Posterior cingulate gyrus (tissue), 11 donors: ENCODE data around the gene JPH3.
"Not testable (repeated sequence)": the region's sequence is repeated elsewhere in the genome, so short reads cannot be mapped to it uniquely, and the experiment has no call there.

ENCODE experiments used
- DNase-seq, 10 donors: peaks; one replicate each; pipeline versions ENCODE4 v3.0.0 to v3.0.0-alpha.2; 2020 to 2021; ENCODE audit warnings: mixed read lengths in 3 of 10
- intact Hi-C: fragments of 100-400 bp; cut with DNase I; formaldehyde crosslinking; loops from one replicate; pipeline ENCODE4 v1.15.1; 2023

The JPH3 gene

GRCh38 chr16:87671715-87672270 is 69.5 kb downstream of the JPH3 start:
- intact Hi-C loops, result no loop called here
- no peak for DNase-seq

GRCh38 chr16:87674419-87674818 is 72.1 kb downstream of the JPH3 start:
- intact Hi-C loops, result no loop called here
- DNase-seq, result no peak

GRCh38 chr16:87675111-87675719 is 72.9 kb downstream of the JPH3 start:
- intact Hi-C loops, result no loop called here
- DNase-seq, result no peak

GRCh38 chr16:87677830-87678229 is 75.5 kb downstream of the JPH3 start:
- intact Hi-C loops, result no loop called here
- no peak for DNase-seq

- intact Hi-C loops, result no loop called here
- DNase-seq, result no peak
Observed at GRCh38 chr16:87678618-87679017, 76.3 kb downstream of the JPH3 start.

GRCh38 chr16:87679593-87680271 is 77.4 kb downstream of the JPH3 start:
- intact Hi-C loops, result no loop called here
- DNase-seq, result no peak

- no peak for DNase-seq
- intact Hi-C loops, result no loop called here
Observed at GRCh38 chr16:87680272-87680644, 78.0 kb downstream of the JPH3 start.

GRCh38 chr16:87681051-87681602 is 78.8 kb downstream of the JPH3 start:
- DNase-seq, intact Hi-C loops: not testable (repeated sequence)

- no peak for DNase-seq
- intact Hi-C loops, result no loop called here
Observed at GRCh38 chr16:87681981-87682570, 79.8 kb downstream of the JPH3 start.

GRCh38 chr16:87682852-87683399 is 80.6 kb downstream of the JPH3 start:
- peak in 1 of 10 donors; percentile 81 for DNase-seq

GRCh38 chr16:87684106-87684677 is 81.9 kb downstream of the JPH3 start:
- intact Hi-C loops, result no loop called here
- DNase-seq, result peak in 1 of 10 donors; percentile 71

More at GRCh38 chr16:87682852-87683399, 80.6 kb downstream of the JPH3 start:
- intact Hi-C loops, result no loop called here

- intact Hi-C loops, result no loop called here
Observed at GRCh38 chr16:87684711-87685404, 82.5 kb downstream of the JPH3 start.

GRCh38 chr16:87685405-87685755 is 83.1 kb downstream of the JPH3 start:
- intact Hi-C loops, result no loop called here
- peak in 1 of 10 donors; percentile 75 for DNase-seq

More at GRCh38 chr16:87684711-87685404, 82.5 kb downstream of the JPH3 start:
- no peak for DNase-seq

GRCh38 chr16:87685766-87686165 is 83.5 kb downstream of the JPH3 start:
- DNase-seq, result no peak
- intact Hi-C loops, result no loop called here

- intact Hi-C loops, result no loop called here
- peak in 1 of 10 donors; percentile 79 for DNase-seq
Observed at GRCh38 chr16:87686697-87687096, 84.4 kb downstream of the JPH3 start.

- peak in 1 of 10 donors; percentile 87 for DNase-seq
- intact Hi-C loops, result no loop called here
Observed at GRCh38 chr16:87687126-87687910, 85.0 kb downstream of the JPH3 start.

- DNase-seq, result no peak
- intact Hi-C loops, result no loop called here
Observed at GRCh38 chr16:87687998-87688529, 85.8 kb downstream of the JPH3 start.

GRCh38 chr16:87688876-87689815 is 86.8 kb downstream of the JPH3 start:
- intact Hi-C loops, result no loop called here
- DNase-seq, result no peak
